HG02840 (cell line): Measurements from ENCODE around the gene EHMT2.

Source experiments
- ATAC-seq: cut with Tn5 transposase; IDR thresholded peaks from one replicate; pipeline ENCODE4 v1.9.1; 2021; ENCODE audit warnings: mild to moderate bottlenecking, moderate library complexity, moderate number of reproducible peaks; ENCODE audit not compliant: unreplicated experiment, low FRiP score

EHMT2 gene

DNA sequence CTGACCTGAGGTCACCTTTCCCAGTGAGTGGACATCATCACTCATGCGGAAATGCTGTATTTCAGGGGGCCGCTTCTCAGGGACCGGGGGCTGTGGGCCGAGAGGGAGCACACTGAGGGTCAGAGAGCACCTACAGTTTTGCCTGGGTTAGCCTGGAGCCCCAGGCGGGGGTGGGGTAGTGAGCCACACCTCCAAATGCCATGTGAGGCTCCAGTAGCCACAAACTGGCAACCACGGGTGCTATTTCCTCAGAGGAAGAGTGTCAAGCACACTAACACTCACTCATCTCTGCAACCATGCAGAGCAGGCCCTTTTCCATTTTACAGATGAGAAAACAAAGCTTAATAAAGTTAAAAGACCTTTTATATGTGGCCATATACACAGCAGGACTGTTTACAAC is 4.7 kb downstream of the EHMT2 start:
- no peak for ATAC-seq

DNA sequence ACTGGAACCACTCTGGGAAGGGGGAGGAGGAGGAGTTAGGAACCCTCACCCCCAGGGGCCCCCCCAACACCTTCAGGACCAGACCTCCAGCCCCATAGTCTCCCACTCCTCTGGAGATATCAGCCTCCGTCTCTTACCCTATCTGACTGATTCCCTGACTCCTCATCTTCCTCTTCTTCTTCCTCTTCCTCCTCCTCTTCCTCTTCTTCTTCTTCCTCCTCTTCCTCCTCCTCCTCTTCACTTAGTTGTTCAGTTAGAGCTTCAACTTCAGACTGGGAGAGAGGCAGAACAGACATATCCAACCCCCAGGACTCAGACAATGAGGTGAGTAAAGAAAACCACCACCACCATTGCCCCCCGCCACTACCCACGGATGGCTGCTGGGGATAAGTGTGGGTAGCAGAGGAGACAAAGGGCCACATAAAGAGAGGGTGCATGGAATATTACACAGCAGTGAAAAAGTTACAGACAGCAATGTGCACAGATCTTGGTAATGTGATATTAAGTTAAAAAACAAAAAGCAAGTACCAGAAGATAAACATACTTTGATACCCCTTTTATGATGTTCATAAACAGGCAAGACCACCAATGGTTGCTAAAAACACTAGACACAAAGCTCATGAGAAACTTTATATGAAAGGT is 8.0 kb downstream of the EHMT2 start:
- ATAC-seq = no peak

DNA sequence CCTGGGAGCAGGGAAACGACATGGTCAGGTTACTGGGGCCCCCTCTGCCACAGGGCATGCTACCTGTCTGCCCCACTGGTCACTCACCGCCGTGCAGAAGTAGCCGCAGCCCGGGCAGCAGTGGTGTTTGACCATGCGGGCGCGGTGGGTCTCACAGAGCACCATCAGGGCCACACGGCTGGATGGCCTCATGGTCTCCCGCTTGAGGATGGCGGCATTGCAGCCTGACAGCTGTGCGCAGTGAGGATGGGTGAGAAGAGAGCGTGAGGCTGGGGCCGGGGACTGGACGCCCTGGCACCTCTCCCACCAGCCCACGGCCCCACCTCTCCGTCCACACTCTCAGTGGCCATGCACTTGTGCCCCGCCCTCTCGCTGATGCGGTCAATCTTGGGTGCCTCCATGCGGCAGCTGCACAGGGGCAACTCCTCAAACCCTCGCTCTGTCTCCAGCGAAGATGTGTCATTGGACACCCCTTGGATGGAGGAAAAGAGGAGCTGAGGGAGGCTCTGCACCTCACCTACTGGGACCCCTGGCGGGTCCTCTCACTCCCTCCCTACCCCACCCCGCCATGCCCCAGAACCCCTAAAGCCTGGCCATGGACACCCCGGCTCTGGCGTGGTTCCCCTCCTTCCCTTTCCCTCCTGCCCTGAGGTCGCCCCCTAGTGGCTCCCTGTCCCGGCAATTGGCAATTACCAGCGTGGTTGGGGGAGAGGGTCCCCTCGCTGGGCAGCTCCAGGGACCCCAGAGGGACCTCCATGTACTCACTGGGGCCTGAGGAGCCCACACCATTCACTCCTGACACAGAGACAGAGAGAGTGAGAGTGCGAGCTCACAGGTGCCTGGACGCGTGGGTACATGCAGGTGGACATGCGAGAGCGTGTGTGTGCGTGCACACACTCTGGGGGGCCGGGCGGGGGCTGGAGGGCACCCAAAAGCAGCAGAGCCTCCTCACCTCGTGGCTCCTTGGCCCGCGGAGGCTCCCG is 8.9 kb downstream of the EHMT2 start:
- no peak for ATAC-seq

DNA sequence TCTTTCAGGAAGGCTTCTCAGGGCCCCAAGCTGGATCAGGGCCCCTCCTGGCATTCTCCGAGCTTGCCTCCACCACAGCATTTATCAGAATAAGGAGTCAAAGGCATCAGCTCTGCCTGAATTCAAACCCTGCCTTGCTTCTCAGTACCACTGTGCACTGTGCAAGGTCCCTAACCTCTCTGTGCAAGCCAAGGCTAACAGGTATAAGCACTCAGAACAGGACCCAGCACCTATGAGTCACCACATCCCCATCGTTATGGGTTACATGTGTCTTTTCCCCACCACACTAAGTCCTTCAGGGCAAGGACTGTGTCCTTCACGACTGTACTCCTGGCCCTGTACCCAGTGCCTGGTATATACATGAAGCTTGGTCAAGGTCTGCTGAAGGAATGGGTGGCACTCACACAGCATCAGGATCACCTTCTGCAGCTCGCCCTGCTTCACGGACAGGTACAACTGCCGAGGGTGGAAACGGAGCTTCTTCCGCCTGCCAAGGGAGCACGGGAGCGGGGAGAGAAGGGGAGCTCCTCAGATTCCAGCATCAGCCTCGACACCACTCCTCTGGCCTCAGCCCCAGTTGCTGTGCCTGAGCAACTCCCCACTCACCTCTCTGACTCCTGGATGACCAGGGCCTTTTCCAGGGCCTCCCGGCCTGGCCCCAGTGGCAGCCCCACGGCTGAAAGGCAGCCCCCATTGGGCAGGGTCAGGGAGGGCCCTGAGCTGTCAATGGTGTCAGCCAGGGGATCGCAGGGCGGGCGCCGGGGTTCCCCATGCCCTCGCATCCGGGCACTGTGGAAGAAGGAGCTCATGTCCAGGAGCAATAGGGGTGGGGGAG is 10.1 kb downstream of the EHMT2 start:
- ATAC-seq = no peak

DNA sequence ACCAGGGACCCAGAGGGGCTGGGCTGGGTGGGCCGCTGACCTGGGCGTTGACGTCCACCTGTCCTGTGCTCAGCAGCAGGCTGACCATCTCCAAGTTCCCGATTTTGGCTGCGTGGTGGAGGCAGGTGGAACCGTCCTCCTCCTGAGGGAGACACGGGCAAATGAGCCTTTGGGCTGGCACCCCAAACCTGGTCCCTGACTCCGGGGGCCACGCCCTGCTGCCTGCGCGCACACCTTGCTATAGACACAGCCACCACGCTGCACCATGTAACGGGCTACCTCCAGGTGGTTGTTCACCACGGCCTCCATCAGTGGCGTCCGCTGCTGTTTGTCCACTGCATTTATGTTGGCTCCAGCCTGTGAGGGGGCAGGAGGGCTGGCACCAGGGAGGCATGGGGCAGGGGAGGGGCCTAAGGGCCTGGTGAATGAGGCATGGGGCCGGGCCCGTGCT is 10.9 kb downstream of the EHMT2 start:
- no peak for ATAC-seq

DNA sequence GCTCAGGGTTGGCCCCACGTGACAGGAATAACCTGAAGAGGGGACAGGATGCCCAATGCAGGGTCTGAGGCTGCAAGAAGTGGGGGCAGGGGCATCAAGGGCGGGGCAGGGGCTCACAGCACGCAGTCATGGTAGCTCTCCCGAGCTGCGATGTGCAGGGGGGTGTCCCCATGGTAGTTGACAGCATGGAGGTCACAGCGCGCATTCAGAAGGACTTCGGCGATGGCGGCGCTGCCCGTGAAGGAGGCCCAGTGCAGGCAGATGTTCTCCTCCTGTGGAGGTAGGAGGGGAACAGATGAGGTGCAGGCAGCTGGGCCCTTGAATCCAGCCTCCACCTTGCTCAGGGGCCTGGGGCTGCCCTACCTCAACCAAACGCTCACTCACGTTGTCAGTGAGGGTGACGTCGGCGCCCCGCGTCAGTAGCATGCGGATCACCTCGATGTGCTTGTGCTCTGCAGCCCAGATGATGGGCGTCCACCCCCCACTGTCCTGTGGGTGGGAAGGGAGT is 12.9 kb downstream of the EHMT2 start:
- no peak for ATAC-seq

DNA sequence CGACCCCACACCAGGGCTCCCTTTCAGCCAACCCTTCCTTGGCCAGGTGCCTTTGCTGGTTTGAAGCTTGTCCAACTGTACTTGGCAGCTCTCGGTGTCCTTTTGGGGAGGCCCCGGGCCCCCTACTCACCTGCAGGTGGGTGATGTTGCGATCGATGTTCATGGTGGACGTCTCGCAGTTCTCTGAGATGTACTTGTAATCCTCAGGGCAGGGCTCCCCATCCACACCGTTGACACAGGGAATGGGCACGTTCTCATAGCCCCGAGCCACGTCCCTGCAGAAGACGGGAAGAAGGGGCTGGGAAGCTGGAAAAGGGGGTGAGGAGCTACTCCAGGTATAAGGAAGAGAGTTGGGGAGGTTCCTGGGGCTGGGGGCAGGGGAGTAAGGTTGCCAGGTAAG is 13.8 kb downstream of the EHMT2 start:
- no peak for ATAC-seq

DNA sequence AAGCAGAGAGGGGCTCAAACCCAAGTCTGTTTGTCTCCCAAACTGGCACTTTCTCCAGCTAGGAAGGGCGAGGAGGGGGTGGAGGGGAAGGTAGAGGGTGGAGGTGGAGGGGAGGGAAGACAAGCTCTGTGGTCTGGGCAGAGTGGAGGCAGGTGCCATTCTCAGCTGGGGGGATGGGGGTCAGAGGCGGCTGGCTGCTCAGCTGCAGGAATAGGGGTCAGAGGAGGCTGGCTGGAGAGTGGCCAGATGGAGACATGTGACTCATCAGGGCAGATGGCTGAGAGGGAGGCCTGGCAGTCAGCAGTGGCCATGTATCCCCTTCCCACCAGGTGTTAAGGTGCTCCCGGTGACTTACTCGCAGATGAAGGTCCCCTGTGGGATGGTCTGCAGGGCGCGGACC is 15.2 kb downstream of the EHMT2 start:
- ATAC-seq = no peak

DNA sequence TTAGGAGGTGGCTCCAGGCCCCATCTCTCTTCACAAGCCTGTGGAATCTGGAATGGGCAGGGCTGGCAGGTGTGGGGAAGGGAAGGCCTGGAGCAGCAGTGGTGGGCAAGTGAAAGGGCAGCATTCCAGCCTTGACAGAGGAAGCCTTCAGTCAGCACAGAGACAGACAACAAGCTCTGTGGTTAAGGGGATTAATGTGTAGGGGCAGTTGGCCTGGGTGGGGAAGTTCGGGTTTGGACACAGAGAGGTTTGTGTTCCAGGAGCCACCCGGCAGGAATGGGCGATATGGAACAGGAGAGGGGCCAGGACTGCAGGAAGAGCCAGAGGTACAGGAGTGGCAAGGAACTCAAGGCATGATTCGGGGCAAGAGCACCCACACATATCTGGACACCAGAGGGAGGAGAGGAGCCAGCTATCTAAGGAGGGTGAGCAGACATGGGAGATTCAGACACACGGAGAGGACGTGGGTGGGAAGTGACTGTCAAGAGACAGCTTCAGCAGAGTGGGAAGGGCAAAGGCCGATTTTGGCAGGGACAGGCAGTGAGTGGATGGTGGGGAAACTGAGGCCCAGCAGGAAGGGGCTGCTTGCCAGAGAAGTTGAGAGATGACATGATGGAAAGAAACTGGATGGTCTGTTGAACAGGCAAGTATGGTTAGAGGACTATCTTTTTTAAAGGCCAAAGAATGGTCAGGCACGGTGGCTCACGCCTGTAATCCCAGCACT is 16.2 kb downstream of the EHMT2 start:
- no peak for ATAC-seq

DNA sequence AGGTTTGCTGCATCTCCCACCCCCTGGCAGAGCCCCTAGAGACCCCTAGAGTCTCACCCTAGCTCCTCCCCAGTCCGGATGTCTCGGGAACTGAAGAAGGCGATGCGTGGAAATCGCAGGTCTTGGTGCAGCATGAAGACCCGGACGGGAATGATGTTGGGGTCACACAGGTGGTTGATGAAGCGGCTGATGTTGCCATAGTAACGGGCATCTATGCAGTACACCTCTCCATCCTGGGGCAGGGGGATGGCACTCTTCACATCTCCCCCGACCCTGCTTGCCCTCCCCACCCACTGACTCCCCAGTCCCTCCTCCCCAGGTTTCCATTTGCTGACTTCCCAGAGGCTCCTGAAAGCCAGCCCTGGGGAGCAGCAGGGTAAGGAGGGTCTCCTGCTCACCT is 16.9 kb downstream of the EHMT2 start:
- no peak for ATAC-seq

DNA sequence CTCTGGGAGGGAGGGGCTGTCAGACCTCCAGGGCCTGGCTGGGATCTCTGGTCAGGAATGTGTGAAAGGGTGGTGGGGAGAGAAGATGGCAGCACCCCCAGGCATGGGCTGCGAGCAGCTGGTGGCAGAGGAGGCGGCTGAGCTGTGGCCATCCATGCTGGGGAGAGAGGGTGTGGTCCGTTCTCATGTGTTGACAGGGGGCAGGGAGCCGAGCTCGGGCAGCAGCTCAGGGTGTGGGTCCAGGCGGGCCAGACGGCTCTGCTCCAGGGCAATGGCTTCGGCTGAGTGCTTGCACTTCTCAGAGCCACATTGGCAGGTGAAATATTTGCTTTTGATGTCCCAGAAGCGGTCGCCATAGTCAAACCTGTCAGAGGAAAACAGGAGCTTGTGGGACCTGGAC is 17.6 kb downstream of the EHMT2 start:
- ATAC-seq = no peak

DNA sequence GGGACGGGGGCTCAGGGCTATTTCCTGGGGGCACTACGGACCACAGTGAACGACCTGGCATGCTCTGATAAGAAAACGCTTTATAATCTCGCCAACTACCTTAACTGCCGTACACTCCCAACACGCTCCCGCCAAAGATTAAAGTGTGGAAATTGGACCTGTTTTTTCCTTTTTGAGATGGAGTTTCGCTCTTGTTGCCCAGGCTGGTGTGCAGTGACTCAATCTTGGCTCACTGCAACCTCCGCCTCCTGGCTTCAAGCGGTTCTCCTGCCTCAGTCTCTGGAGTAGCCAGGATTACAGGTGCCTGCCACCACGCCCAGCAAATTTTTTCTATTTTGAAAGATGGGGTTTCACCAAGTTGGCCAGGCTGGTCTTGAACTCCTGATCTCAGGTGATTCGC is 18.4 kb downstream of the EHMT2 start:
- no peak for ATAC-seq

DNA sequence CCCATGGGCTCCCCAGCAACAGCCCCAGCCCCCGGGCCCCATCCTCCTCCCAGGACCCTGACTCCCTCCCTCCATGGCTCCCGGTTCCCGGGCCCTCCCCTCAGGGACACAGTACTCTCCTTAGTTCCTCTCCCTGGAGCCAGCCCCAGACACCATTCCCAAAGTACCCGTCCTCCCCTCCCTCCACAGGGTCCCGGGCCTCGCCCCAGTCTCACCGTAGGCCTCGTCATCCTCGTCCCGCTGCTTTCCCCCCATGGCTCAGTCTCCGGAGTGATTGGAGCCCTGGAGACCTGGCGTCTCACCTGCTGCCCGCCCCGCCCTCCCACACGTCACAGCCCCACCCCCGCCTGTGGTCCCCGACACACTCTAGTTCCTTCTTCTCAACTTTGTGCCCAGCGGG is 18.8 kb downstream of the EHMT2 start, which contains the start of gene SLC44A4:
TSS of gene SLC44A4 (minus strand) at position 272 of the 400 bp plus-strand sequence. CDS start at position 255, 17 bp downstream.
- no peak for ATAC-seq

DNA sequence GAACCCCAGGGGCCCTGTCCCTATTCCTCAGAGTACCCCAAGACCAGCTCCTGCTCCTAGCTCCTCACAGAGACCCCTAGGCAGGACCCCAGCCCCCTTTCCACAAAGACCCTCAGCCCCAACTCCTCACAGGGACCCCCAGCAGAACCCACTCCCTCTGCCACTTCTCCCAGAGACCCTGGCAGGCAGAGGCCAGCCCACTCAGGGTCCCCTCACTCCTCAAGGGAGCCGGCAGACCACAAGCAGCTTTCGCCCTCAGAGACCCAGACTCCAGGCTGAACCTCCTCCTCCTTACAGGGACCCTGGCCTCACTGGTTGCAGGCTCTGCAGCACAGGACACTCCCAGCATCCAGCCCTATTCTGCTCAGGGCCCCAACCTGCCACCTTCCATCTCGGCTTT is 19.3 kb downstream of the EHMT2 start:
- ATAC-seq = no peak

DNA sequence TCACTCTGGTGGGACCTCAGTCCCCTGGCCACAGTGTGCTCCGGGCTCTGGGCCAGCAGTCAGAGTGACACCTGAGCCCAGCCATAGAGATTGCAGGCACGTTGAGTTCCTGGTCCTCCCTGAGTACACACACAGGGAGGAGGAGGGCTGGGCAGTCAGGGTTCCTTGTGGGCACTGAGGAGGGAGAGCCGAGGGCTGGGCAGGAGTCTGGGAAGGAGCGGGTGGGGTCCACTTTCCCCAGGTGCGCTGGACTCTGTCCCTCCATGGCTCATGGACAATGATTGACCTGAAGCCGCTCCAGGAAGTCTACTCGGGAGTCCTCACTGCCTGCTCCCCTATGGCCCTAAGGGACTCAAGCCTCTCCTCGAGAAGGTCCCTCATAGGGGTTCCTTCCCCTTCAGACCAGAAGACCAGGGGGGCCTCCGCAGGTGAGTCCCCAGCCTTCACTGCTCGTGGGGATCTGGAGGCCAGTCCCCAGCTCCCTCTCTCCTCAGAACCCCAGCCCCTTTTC is 19.8 kb downstream of the EHMT2 start:
- ATAC-seq = no peak

DNA sequence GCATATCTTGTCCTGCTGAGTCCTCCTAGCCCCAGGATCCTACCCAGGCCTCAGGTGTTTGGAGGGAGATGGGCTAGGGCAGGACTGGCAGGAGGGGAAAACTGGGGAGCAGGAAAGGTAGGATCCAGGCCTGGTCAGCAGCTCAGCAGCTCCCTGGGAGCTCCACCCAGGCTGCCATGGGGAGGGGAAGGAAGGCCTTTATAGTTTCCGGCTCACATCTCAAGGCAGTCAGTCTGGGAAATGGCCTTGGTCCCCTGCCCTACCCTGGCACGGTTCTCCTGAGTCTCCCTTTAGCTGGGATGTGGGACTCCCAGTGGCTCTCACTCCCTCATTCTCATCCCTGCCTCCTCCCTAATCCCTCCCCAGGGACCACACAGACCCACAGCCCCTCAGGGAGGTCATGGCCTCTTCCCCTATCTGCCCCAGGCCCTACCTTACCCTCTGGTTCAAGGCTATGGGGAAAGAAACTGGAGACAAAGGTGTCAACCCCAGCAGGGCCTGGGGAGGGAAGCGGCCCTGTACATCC is 20.3 kb downstream of the EHMT2 start:
- no peak for ATAC-seq

DNA sequence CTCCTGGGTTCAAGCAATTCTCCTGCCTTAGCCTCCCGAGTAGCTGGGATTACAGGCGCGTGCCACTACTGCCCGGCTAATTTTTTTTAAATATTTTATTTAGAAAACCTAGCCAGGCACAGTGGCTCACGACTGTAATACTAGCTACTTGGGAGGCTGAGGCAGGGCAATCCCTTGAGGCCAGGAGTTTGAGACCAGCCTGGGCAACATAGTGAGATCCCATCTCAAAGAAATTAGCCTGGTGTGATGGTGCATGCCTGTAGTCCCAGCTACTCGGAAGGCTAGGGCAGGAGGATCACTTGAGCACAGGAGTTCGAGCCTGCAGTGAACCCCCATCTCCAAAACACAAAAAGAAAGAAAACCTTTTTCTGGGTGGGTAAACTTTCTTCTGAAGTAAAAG is 21.1 kb downstream of the EHMT2 start:
- no peak for ATAC-seq

DNA sequence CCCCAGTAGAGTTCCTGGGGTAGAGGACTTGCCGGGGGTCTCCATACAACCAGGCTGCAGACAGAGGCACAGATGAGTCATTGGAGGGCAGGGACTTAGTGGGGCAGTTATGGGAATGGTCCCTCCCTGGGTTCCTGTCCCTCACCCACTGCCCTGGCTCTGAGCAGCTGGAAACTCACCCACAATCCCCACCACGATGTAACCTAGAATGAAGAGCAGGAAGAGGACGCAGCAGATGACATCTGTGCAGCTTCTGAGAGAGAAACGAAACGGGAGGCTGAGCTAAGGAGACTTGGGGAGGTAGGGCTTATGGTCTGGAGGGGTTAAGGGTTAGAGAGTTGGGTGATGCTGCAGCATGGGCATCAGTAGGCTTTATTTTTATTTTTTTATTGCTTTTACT is 21.6 kb downstream of the EHMT2 start:
- no peak for ATAC-seq

DNA sequence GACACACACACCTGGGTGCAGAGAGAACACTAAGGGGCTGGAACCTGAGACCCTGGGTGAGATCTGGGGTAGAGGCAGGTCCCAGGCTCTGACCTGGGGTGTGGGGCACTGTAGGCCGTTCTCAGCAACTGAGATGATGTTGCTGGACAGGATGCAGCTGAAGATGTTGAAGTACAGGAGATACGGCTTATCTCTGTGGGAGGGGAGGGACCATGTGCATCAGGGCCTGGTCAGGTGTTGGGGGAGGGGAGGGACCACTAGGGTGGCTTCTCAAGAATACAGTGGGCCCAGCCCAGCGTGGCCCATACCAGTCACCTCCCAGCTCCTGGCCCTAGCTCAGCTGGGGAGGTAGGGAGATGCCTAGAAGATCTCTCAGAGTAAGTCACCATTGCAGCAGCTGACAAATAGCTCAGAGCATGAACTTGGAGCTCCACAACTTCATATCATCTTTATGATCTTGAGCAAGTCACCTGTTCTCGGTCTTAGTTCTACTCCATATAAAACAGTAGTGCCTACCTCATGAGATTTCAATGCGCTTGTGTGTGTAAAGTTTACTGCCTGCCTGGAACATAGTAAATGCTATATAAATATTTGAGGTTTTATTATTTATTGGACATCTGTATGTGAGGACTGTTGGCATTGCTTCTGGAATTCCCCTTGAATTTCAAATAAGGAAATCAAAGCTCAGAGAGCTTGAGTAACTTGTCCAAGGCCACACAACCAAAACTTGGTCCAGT is 22.5 kb downstream of the EHMT2 start:
- no peak for ATAC-seq
